HEK293 (cell line): ENCODE data around the gene HOXB9.

Experiments
- FEZF1 ChIP-seq: fragments of 450-650 bp; formaldehyde crosslinking; IDR thresholded peaks from 2 replicates; pipeline ENCODE4 v1.5.1; 2016; ENCODE audit warnings: missing biosample characterization, missing genetic modification characterization
- HOXD13 ChIP-seq: sonication (generic); formaldehyde crosslinking; IDR thresholded peaks from 2 replicates; pipeline ENCODE4 v1.8.0; 2022; ENCODE audit warnings: missing genetic modification reagents, borderline replicate concordance
- KLF1 ChIP-seq: fragments of 450-650 bp; formaldehyde crosslinking; IDR thresholded peaks from 2 replicates; pipeline ENCODE4 v1.5.1; 2016; ENCODE audit warnings: missing biosample characterization, missing genetic modification characterization
- KLF16 ChIP-seq: fragments of 450-650 bp; formaldehyde crosslinking; IDR thresholded peaks from 2 replicates; pipeline ENCODE4 v1.5.1; 2017; ENCODE audit warnings: missing biosample characterization, missing genetic modification characterization
- TCF7L2 ChIP-seq: IDR thresholded peaks from 2 replicates; pipeline ENCODE4 v1.6.1; 2011; ENCODE audit warnings: low read depth, mild to moderate bottlenecking, inconsistent platforms, low read length, moderate library complexity, borderline replicate concordance
- ZBTB17 ChIP-seq: fragments of 450-650 bp; formaldehyde crosslinking; IDR thresholded peaks from 2 replicates; pipeline ENCODE4 v1.5.1; 2016; ENCODE audit warnings: missing biosample characterization, missing genetic modification characterization
- ZBTB20 ChIP-seq: fragments of 450-650 bp; formaldehyde crosslinking; IDR thresholded peaks from 2 replicates; pipeline ENCODE4 v1.5.1; 2016; ENCODE audit warnings: missing biosample characterization, missing genetic modification characterization
- ZBTB48 ChIP-seq: fragments of 450-650 bp; formaldehyde crosslinking; IDR thresholded peaks from 2 replicates; pipeline ENCODE4 v1.5.1; 2016; ENCODE audit warnings: missing biosample characterization, missing genetic modification characterization
- ZNF112 ChIP-seq: fragments of 450-650 bp; formaldehyde crosslinking; IDR thresholded peaks from 2 replicates; pipeline ENCODE4 v1.5.0; 2017; ENCODE audit warnings: missing biosample characterization, missing genetic modification characterization
- ZNF114 ChIP-seq: fragments of 450-650 bp; formaldehyde crosslinking; IDR thresholded peaks from 2 replicates; pipeline ENCODE4 v1.5.0; 2017; ENCODE audit warnings: missing biosample characterization, missing genetic modification characterization
- ZNF169 ChIP-seq: fragments of 450-650 bp; formaldehyde crosslinking; IDR thresholded peaks from 2 replicates; pipeline ENCODE4 v1.5.1; 2016; ENCODE audit warnings: missing biosample characterization, missing genetic modification characterization
- ZNF23 ChIP-seq: fragments of 450-650 bp; formaldehyde crosslinking; IDR thresholded peaks from 2 replicates; pipeline ENCODE4 v1.5.1; 2016; ENCODE audit warnings: missing biosample characterization, missing genetic modification characterization, borderline replicate concordance
- ZNF24 ChIP-seq: fragments of 450-650 bp; formaldehyde crosslinking; IDR thresholded peaks from 2 replicates; pipeline ENCODE4 v1.5.1; 2016; ENCODE audit warnings: missing biosample characterization, missing genetic modification characterization
- ZNF248 ChIP-seq: fragments of 450-650 bp; formaldehyde crosslinking; IDR thresholded peaks from 2 replicates; pipeline ENCODE4 v1.5.1; 2017; ENCODE audit warnings: missing biosample characterization, missing genetic modification characterization
- ZNF280D ChIP-seq: fragments of 450-650 bp; formaldehyde crosslinking; IDR thresholded peaks from 2 replicates; pipeline ENCODE4 v1.5.1; 2016; ENCODE audit warnings: missing biosample characterization, missing genetic modification characterization
- ZNF362 ChIP-seq: fragments of 450-650 bp; formaldehyde crosslinking; IDR thresholded peaks from 2 replicates; pipeline ENCODE4 v1.5.1; 2016; ENCODE audit warnings: missing biosample characterization, missing genetic modification characterization
- ZNF473 ChIP-seq: fragments of 450-650 bp; formaldehyde crosslinking; IDR thresholded peaks from 2 replicates; pipeline ENCODE4 v1.5.1; 2017; ENCODE audit warnings: missing biosample characterization, missing genetic modification characterization
- ZNF501 ChIP-seq: fragments of 450-650 bp; formaldehyde crosslinking; IDR thresholded peaks from 2 replicates; pipeline ENCODE4 v1.5.1; 2016; ENCODE audit warnings: missing biosample characterization, missing genetic modification characterization
- ZNF510 ChIP-seq: fragments of 450-650 bp; formaldehyde crosslinking; IDR thresholded peaks from 2 replicates; pipeline ENCODE4 v1.5.1; 2018; ENCODE audit warnings: mild to moderate bottlenecking, missing genetic modification characterization, missing biosample characterization; ENCODE audit not compliant: insufficient replicate concordance
- ZNF514 ChIP-seq: fragments of 450-650 bp; formaldehyde crosslinking; IDR thresholded peaks from 2 replicates; pipeline ENCODE4 v1.5.1; 2016; ENCODE audit warnings: missing biosample characterization, missing genetic modification characterization
- ZNF521 ChIP-seq: fragments of 450-650 bp; formaldehyde crosslinking; IDR thresholded peaks from 2 replicates; pipeline ENCODE4 v1.5.1; 2017; ENCODE audit warnings: missing biosample characterization, mild to moderate bottlenecking, missing genetic modification characterization
- ZNF530 ChIP-seq: fragments of 450-650 bp; formaldehyde crosslinking; IDR thresholded peaks from 2 replicates; pipeline ENCODE4 v1.5.1; 2016; ENCODE audit warnings: low read depth, missing biosample characterization, missing genetic modification characterization
- ZNF555 ChIP-seq: fragments of 450-650 bp; formaldehyde crosslinking; conservative IDR thresholded peaks from 2 replicates; pipeline ENCODE4 v1.5.1; 2017; ENCODE audit warnings: missing biosample characterization, mild to moderate bottlenecking, missing genetic modification characterization, inconsistent platforms
- ZNF561 ChIP-seq: fragments of 450-650 bp; IDR thresholded peaks from 2 replicates; pipeline ENCODE4 v1.5.1; 2018; ENCODE audit warnings: missing biosample characterization, missing genetic modification characterization, borderline replicate concordance
- ZNF707 ChIP-seq: fragments of 450-650 bp; formaldehyde crosslinking; IDR thresholded peaks from 2 replicates; pipeline ENCODE4 v1.5.1; 2016; ENCODE audit warnings: missing biosample characterization, missing genetic modification characterization
- ZNF792 ChIP-seq: fragments of 450-650 bp; formaldehyde crosslinking; IDR thresholded peaks from 2 replicates; pipeline ENCODE4 v1.5.1; 2016; ENCODE audit warnings: missing biosample characterization, missing genetic modification characterization
- ZSCAN16 ChIP-seq: fragments of 450-650 bp; formaldehyde crosslinking; IDR thresholded peaks from 2 replicates; pipeline ENCODE4 v1.5.1; 2016; ENCODE audit warnings: missing biosample characterization, missing genetic modification characterization
- ZSCAN30 ChIP-seq: fragments of 450-650 bp; IDR thresholded peaks from 2 replicates; pipeline ENCODE4 v1.5.1; 2018; ENCODE audit warnings: missing biosample characterization, mild to moderate bottlenecking, missing genetic modification characterization, moderate library complexity
- TF ChIP-seq, protein P1 (sequence below): fragments of 450-650 bp; formaldehyde crosslinking; IDR thresholded peaks from 2 replicates; pipeline ENCODE4 v1.5.1; 2016; ENCODE audit warnings: missing biosample characterization, missing genetic modification characterization
- TF ChIP-seq, protein P2 (sequence below): fragments of 450-650 bp; formaldehyde crosslinking; IDR thresholded peaks from 2 replicates; pipeline ENCODE4 v1.5.1; 2017; ENCODE audit warnings: missing biosample characterization, missing genetic modification characterization
- TF ChIP-seq, protein P3 (sequence below): fragments of 450-650 bp; formaldehyde crosslinking; IDR thresholded peaks from 2 replicates; pipeline ENCODE4 v1.5.1; 2016; ENCODE audit warnings: missing biosample characterization, missing genetic modification characterization
- TF ChIP-seq, protein P4 (sequence below): fragments of 450-650 bp; formaldehyde crosslinking; IDR thresholded peaks from 2 replicates; pipeline ENCODE4 v1.5.1; 2016; ENCODE audit warnings: missing biosample characterization, missing genetic modification characterization

HOXB9 gene

GRCh38 chr17:48636177-48637018, 10.2 kb upstream of the HOXB9 start (continued):
- TF ChIP-seq ZNF362 (tag by site-specific recombination), result peak; percentile 92
- no peak for TF ChIP-seq ZNF792 (tag by site-specific recombination)
- TF ChIP-seq, protein P1, sequence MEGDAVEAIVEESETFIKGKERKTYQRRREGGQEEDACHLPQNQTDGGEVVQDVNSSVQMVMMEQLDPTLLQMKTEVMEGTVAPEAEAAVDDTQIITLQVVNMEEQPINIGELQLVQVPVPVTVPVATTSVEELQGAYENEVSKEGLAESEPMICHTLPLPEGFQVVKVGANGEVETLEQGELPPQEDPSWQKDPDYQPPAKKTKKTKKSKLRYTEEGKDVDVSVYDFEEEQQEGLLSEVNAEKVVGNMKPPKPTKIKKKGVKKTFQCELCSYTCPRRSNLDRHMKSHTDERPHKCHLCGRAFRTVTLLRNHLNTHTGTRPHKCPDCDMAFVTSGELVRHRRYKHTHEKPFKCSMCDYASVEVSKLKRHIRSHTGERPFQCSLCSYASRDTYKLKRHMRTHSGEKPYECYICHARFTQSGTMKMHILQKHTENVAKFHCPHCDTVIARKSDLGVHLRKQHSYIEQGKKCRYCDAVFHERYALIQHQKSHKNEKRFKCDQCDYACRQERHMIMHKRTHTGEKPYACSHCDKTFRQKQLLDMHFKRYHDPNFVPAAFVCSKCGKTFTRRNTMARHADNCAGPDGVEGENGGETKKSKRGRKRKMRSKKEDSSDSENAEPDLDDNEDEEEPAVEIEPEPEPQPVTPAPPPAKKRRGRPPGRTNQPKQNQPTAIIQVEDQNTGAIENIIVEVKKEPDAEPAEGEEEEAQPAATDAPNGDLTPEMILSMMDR (tag by site-specific recombination), result peak; percentile 49; the same call in 1 of the 2 replicates
- TF ChIP-seq ZNF501 (tag by site-specific recombination), result no peak
- peak; percentile 53; the same call in 1 of the 2 replicates for TF ChIP-seq ZNF561
- TF ChIP-seq KLF16 (tag by site-specific recombination), result 0 out of 2 replicates have a peak, but pooled peaks have one; percentile 44
- TF ChIP-seq TCF7L2, result no peak; the same call in 1 of the 2 replicates
- TF ChIP-seq ZNF514 (tag by site-specific recombination), result no peak
- peak; percentile 71 for TF ChIP-seq ZBTB17 (tag by site-specific recombination)
- no peak for TF ChIP-seq FEZF1 (tag by site-specific recombination)
- no peak for TF ChIP-seq KLF1 (tag by site-specific recombination)
- TF ChIP-seq ZSCAN30 (tag by site-specific recombination), result no peak
- no peak for TF ChIP-seq ZNF280D (tag by site-specific recombination)
- TF ChIP-seq ZNF521, result no peak
- no peak for TF ChIP-seq ZNF112 (tag by site-specific recombination)
- TF ChIP-seq ZNF24 (tag by site-specific recombination), result no peak
- no peak for TF ChIP-seq ZNF555
- no peak for TF ChIP-seq ZNF169 (tag by site-specific recombination)
- TF ChIP-seq, protein P2, sequence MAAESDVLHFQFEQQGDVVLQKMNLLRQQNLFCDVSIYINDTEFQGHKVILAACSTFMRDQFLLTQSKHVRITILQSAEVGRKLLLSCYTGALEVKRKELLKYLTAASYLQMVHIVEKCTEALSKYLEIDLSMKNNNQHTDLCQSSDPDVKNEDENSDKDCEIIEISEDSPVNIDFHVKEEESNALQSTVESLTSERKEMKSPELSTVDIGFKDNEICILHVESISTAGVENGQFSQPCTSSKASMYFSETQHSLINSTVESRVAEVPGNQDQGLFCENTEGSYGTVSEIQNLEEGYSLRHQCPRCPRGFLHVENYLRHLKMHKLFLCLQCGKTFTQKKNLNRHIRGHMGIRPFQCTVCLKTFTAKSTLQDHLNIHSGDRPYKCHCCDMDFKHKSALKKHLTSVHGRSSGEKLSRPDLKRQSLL (tag by site-specific recombination), result peak; percentile 57; the same call in 1 of the 2 replicates
- TF ChIP-seq ZNF23 (tag by site-specific recombination), result no peak
- TF ChIP-seq, protein P3, sequence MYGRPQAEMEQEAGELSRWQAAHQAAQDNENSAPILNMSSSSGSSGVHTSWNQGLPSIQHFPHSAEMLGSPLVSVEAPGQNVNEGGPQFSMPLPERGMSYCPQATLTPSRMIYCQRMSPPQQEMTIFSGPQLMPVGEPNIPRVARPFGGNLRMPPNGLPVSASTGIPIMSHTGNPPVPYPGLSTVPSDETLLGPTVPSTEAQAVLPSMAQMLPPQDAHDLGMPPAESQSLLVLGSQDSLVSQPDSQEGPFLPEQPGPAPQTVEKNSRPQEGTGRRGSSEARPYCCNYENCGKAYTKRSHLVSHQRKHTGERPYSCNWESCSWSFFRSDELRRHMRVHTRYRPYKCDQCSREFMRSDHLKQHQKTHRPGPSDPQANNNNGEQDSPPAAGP, result no peak
- peak; percentile 46; the same call in 1 of the 2 replicates for TF ChIP-seq ZBTB48
- TF ChIP-seq ZBTB20, result peak; percentile 80
- no peak for TF ChIP-seq ZNF114 (tag by site-specific recombination)
- TF ChIP-seq HOXD13 (CRISPR knock-in tag), result no peak
- no peak for TF ChIP-seq ZSCAN16
- TF ChIP-seq, protein P4, sequence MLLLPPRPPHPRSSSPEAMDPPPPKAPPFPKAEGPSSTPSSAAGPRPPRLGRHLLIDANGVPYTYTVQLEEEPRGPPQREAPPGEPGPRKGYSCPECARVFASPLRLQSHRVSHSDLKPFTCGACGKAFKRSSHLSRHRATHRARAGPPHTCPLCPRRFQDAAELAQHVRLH (tag by site-specific recombination), result no peak
- no peak for TF ChIP-seq ZNF473
- TF ChIP-seq ZNF707 (tag by site-specific recombination), result no peak
- TF ChIP-seq ZNF530, result no peak
- TF ChIP-seq ZNF248, result no peak
- no peak for TF ChIP-seq ZNF510 (tag by site-specific recombination)
